ENCODE measurements around the gene MEF2C.
A peak's percentile ranks its signal among the peaks of the same experiment; 100 is the strongest.

Gene MEF2C

GRCh38 chr5:88888291-88888690 is 5.3 kb upstream of the MEF2C start:
- H3K27ac ChIP-seq: no peak overlapping the region
- no peaks in the 10 kb centered on the region for H3K27me3 ChIP-seq (ENCODE audit: insufficient read depth, low read depth)
- TF ChIP-seq, protein P1, sequence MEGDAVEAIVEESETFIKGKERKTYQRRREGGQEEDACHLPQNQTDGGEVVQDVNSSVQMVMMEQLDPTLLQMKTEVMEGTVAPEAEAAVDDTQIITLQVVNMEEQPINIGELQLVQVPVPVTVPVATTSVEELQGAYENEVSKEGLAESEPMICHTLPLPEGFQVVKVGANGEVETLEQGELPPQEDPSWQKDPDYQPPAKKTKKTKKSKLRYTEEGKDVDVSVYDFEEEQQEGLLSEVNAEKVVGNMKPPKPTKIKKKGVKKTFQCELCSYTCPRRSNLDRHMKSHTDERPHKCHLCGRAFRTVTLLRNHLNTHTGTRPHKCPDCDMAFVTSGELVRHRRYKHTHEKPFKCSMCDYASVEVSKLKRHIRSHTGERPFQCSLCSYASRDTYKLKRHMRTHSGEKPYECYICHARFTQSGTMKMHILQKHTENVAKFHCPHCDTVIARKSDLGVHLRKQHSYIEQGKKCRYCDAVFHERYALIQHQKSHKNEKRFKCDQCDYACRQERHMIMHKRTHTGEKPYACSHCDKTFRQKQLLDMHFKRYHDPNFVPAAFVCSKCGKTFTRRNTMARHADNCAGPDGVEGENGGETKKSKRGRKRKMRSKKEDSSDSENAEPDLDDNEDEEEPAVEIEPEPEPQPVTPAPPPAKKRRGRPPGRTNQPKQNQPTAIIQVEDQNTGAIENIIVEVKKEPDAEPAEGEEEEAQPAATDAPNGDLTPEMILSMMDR (conservative IDR thresholded peaks at IDR 0.05; ENCODE audit: low read depth, low read length): no peak
- no peaks in the 10 kb centered on the region for H3K36me3 ChIP-seq (ENCODE audit: insufficient read depth)
- H3K4me2 ChIP-seq: no peak overlapping the region
- H2AFZ ChIP-seq (ENCODE audit: low read depth): no peak overlapping the region
- no peaks in the 10 kb centered on the region for H3K79me2 ChIP-seq (ENCODE audit: insufficient read depth, low read depth)
- H3K4me3 ChIP-seq (IDR thresholded peaks at IDR 0.05; ENCODE audit: insufficient read depth, low read depth, low read length): no peak overlapping the region
- no peaks in the 10 kb centered on the region for H4K20me1 ChIP-seq (ENCODE audit: insufficient read depth)
- peaks cover 14% of the 10 kb centered on the region for H3K4me1 ChIP-seq (ENCODE audit: low read depth, poor library complexity, severe bottlenecking)
- no peak overlapping the region for H3K9ac ChIP-seq

DNA sequence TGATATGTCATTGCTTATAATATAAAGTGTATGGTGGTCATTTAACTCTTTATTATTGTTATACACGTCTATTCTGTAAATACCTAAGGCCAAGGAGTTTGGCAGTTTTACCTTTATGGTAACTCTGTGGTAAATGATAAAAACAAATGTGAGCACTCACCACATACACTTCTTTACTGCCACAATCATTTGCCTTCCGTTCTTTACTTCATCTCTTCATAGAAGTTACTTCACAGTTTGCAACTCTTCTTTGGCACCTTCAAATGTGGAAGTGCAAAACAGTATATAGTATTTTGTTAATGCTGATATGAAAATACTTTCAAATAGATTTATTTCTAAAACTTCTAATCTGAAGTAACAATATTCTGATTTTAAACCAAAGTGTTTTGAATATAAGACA is 4.4 kb upstream of the MEF2C start:
- Histone ChIP-seq H4K20me1 (ENCODE audit: insufficient read depth) (no peaks in the 10 kb centered on the region), H3K4me3 (IDR thresholded peaks at IDR 0.05; ENCODE audit: insufficient read depth, low read depth, low read length) (no peak overlapping the region), H3K4me1 (ENCODE audit: low read depth, poor library complexity, severe bottlenecking) (peaks cover 14% of the 10 kb centered on the region), H3K27ac (no peak overlapping the region), H2AFZ (ENCODE audit: low read depth) (no peak overlapping the region), H3K36me3 (ENCODE audit: insufficient read depth) (no peaks in the 10 kb centered on the region), H3K27me3 (ENCODE audit: insufficient read depth, low read depth) (no peaks in the 10 kb centered on the region), H3K79me2 (ENCODE audit: insufficient read depth, low read depth) (no peaks in the 10 kb centered on the region), H3K4me2 (no peak overlapping the region), H3K9ac (no peak overlapping the region)
- TF ChIP-seq, protein P1 (conservative IDR thresholded peaks at IDR 0.05; ENCODE audit: low read depth, low read length): no peak

DNA sequence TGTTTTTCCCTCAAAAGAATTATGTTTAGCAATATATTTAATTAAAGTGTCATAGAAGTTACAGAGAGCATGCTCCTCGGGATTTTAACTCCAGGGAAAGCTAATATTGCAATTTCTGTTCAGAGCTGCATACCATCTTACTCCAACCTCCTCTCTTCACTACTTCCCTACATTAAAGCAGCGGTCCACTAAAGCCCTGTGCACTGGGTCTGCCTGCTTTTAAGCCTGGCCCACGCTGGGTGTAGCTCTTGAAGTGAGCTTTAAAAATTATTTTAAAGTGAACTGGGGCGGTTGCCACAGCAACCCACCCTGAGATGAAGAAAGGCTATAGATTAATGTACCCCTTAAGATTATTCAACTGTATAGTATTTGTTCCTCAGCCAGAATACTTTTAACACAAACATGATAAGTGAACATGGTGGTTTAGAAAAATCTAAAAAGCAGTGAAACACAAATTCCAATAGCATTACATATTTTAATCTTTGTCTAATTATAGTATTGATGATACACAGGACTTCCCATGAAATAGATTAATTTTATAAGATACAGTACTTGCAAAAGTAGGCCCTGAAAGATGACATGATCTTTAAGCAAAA is 3.9 kb upstream of the MEF2C start:
- H3K27me3 ChIP-seq (ENCODE audit: insufficient read depth, low read depth): no peaks in the 10 kb centered on the region
- peaks cover 14% of the 10 kb centered on the region for H3K4me1 ChIP-seq (ENCODE audit: low read depth, poor library complexity, severe bottlenecking)
- no peaks in the 10 kb centered on the region for H3K79me2 ChIP-seq (ENCODE audit: insufficient read depth, low read depth)
- H3K27ac ChIP-seq: no peak overlapping the region
- H4K20me1 ChIP-seq (ENCODE audit: insufficient read depth): no peaks in the 10 kb centered on the region
- H3K4me2 ChIP-seq: 0 out of 2 replicates have a peak overlapping the region, but pooled peaks have one; percentile 30
- no peak overlapping the region for H2AFZ ChIP-seq (ENCODE audit: low read depth)
- TF ChIP-seq, protein P1 (conservative IDR thresholded peaks at IDR 0.05; ENCODE audit: low read depth, low read length): no peak
- H3K4me3 ChIP-seq (IDR thresholded peaks at IDR 0.05; ENCODE audit: insufficient read depth, low read depth, low read length): no peak overlapping the region
- H3K36me3 ChIP-seq (ENCODE audit: insufficient read depth): no peaks in the 10 kb centered on the region
- no peak overlapping the region for H3K9ac ChIP-seq

GRCh38 chr5:88886252-88886651 is 3.3 kb upstream of the MEF2C start:
- no peaks in the 10 kb centered on the region for H4K20me1 ChIP-seq (ENCODE audit: insufficient read depth)
- H3K4me1 ChIP-seq (ENCODE audit: low read depth, poor library complexity, severe bottlenecking): peaks cover 16% of the 10 kb centered on the region
- H3K9ac ChIP-seq: no peak overlapping the region
- H3K4me3 ChIP-seq (IDR thresholded peaks at IDR 0.05; ENCODE audit: insufficient read depth, low read depth, low read length): no peak overlapping the region
- H2AFZ ChIP-seq (ENCODE audit: low read depth): no peak overlapping the region
- TF ChIP-seq, protein P1 (conservative IDR thresholded peaks at IDR 0.05; ENCODE audit: low read depth, low read length): no peak
- H3K36me3 ChIP-seq (ENCODE audit: insufficient read depth): no peaks in the 10 kb centered on the region
- H3K27ac ChIP-seq: no peak overlapping the region
- peak overlapping the region; percentile 30 for H3K4me2 ChIP-seq
- H3K79me2 ChIP-seq (ENCODE audit: insufficient read depth, low read depth): 0 out of 2 replicates have a peak, but pooled peaks cover 1% of the 10 kb centered on the region
- no peaks in the 10 kb centered on the region for H3K27me3 ChIP-seq (ENCODE audit: insufficient read depth, low read depth)

All from KMS-11 (cell line).